Activated naive CD4-positive, alpha-beta T cell treated with anti-CD3 and anti-CD28 coated beads for 36 hours (primary cell): ENCODE measurements around the gene SPC24. TPM values are rescaled to one million over a fixed set of nuclear protein-coding genes. Genes with fewer than 3 reads are reported as not detected.
A peak's percentile ranks its signal among the peaks of the same experiment; 100 is the strongest.

Experiments
- CTCF ChIA-PET: fragments of 350-600 bp; sonication (Branson Sonifier 250); formaldehyde crosslinking; loops from one replicate; lab custom pipeline; 2021; ENCODE audit warnings: antibody characterized with exemption; lab: Charles Lee
- DNase-seq: peaks from one replicate; pipeline ENCODE4 v3.0.0-alpha.2; 2020
- H3K27ac Mint-ChIP-seq: one replicate; pipeline ENCODE4 v1.8.0; 2021; ENCODE audit warnings: mild to moderate bottlenecking, mixed read lengths
- H3K27me3 Mint-ChIP-seq: one replicate; pipeline ENCODE4 v1.8.0; 2021; ENCODE audit warnings: low read depth, mixed read lengths
- H3K36me3 Mint-ChIP-seq: one replicate; pipeline ENCODE4 v1.8.0; 2021; ENCODE audit warnings: low read depth, mixed read lengths
- H3K4me1 Mint-ChIP-seq: one replicate; pipeline ENCODE4 v1.8.0; 2021; ENCODE audit warnings: low read depth, mixed read lengths
- H3K4me3 Mint-ChIP-seq: one replicate; pipeline ENCODE4 v1.8.0; 2021; ENCODE audit warnings: mild to moderate bottlenecking, moderate library complexity, mixed read lengths
- H3K9me3 Mint-ChIP-seq: one replicate; pipeline ENCODE4 v1.8.0; 2021; ENCODE audit warnings: mixed read lengths
- intact Hi-C: fragments of 100-400 bp; cut with micrococcal nuclease; formaldehyde crosslinking; loops from one replicate; pipeline ENCODE4 v1.15.1; 2023
- total RNA-seq, 2 experiments: library from RNA; stranded (reverse); gene quantifications; one replicate each; pipeline ENCODE4 v1.2.3, GENCODE V29; 2021

Gene SPC24
- total RNA-seq = 100 to 1,000 TPM in 1 of 2 experiments, 10 to 100 TPM in 1; 94.7 to 102 TPM

GRCh38 chr19:11155373-11156120 lies at the start of gene SPC24:
TSS of gene SPC24 (minus strand) at chr19:11155782. CDS start at chr19:11155776, 6 bp downstream.
- intact Hi-C loops = loop anchor here (1.0 kb wide), 3 partner anchors 65 to 350 kb away; partner anchors contain the start of genes ODAD3, PRKCSH and ZNF653
- CTCF ChIA-PET = interaction anchor here (0.5 to 1.2 kb wide), 3 partner anchors 19 to 228 kb away, joined by 3 read pairs; no protein-coding TSS in a partner anchor
- peaks cover 20% of the 10 kb centered on the region for H3K36me3 Mint-ChIP-seq
- peaks cover 2% of the 10 kb centered on the region for H3K9me3 Mint-ChIP-seq
- peak within 1 kb of the TSS; percentile 80 for H3K4me3 Mint-ChIP-seq
- DNase-seq = peak; percentile 97
- H3K27ac Mint-ChIP-seq = peak within 1 kb of the TSS; percentile 89
- H3K4me1 Mint-ChIP-seq = peaks cover 10% of the 10 kb centered on the region
- no peaks in the 10 kb centered on the region for H3K27me3 Mint-ChIP-seq

- no peak for DNase-seq
- Mint-ChIP-seq H3K4me3 (no peak overlapping the region), H3K27me3 (no peaks in the 10 kb centered on the region), H3K36me3 (no peaks in the 10 kb centered on the region), H3K4me1 (no peaks in the 10 kb centered on the region), H3K9me3 (no peaks in the 10 kb centered on the region), H3K27ac (no peak overlapping the region)
- CTCF ChIA-PET = interaction anchor here (1.9 to 2.0 kb wide), 3 partner anchors 27 to 79 kb away, joined by 5 to 6 read pairs (median 5); no protein-coding TSS in a partner anchor
- intact Hi-C loops = loop anchor here (1.0 kb wide), 1 partner anchor 169 kb away; no protein-coding TSS in a partner anchor
These were observed 49.4 kb upstream of the SPC24 start for GRCh38 chr19:11204943-11205349.

GRCh38 chr19:11204076-11204602 lies 48.6 kb upstream of the SPC24 start:
- Mint-ChIP-seq H3K4me3 (no peak overlapping the region), H3K27me3 (no peaks in the 10 kb centered on the region), H3K4me1 (no peaks in the 10 kb centered on the region), H3K27ac (no peak overlapping the region), H3K36me3 (no peaks in the 10 kb centered on the region), H3K9me3 (no peaks in the 10 kb centered on the region)
- intact Hi-C loops = loop anchor here (1.0 kb wide), 1 partner anchor 168 kb away; no protein-coding TSS in a partner anchor
- DNase-seq = no peak
- CTCF ChIA-PET = interaction anchor here (1.1 to 2.0 kb wide), 4 partner anchors 26 to 268 kb away, joined by 3 to 6 read pairs (median 5); no protein-coding TSS in a partner anchor

- no peak overlapping the region for H3K27ac Mint-ChIP-seq
- intact Hi-C loops = loop anchor here (1.0 kb wide), 2 partner anchors 66 to 167 kb away; no protein-coding TSS in a partner anchor
- H3K27me3 Mint-ChIP-seq = no peaks in the 10 kb centered on the region
- CTCF ChIA-PET = interaction anchor here (0.5 to 2.0 kb wide), 5 partner anchors 25 to 267 kb away, joined by 3 to 6 read pairs (median 5); no protein-coding TSS in a partner anchor
- peak; percentile 43 for DNase-seq
- no peaks in the 10 kb centered on the region for H3K9me3 Mint-ChIP-seq
- H3K4me3 Mint-ChIP-seq = no peak overlapping the region
- no peaks in the 10 kb centered on the region for H3K36me3 Mint-ChIP-seq
- H3K4me1 Mint-ChIP-seq = no peaks in the 10 kb centered on the region
These were observed 47.9 kb upstream of the SPC24 start for GRCh38 chr19:11203194-11204075.

- H3K27me3 Mint-ChIP-seq = no peaks in the 10 kb centered on the region
- H3K4me1 Mint-ChIP-seq = no peaks in the 10 kb centered on the region
- intact Hi-C loops = loop anchor here (1.0 kb wide), 1 partner anchor 65 kb away; no protein-coding TSS in a partner anchor
- no peak overlapping the region for H3K4me3 Mint-ChIP-seq
- no peak for DNase-seq
- no peaks in the 10 kb centered on the region for H3K36me3 Mint-ChIP-seq
- CTCF ChIA-PET = interaction anchor here (0.5 to 2.0 kb wide), 2 partner anchors 26 to 65 kb away, joined by 3 to 6 read pairs; no protein-coding TSS in a partner anchor
- H3K27ac Mint-ChIP-seq = no peak overlapping the region
- no peaks in the 10 kb centered on the region for H3K9me3 Mint-ChIP-seq
These were observed 47.1 kb upstream of the SPC24 start for GRCh38 chr19:11202488-11203193.

- CTCF ChIA-PET = no interaction called here
- intact Hi-C loops = no loop called here
- H3K27ac Mint-ChIP-seq = no peak overlapping the region
- no peak overlapping the region for H3K4me3 Mint-ChIP-seq
- H3K36me3 Mint-ChIP-seq = no peaks in the 10 kb centered on the region
- no peak for DNase-seq
- no peaks in the 10 kb centered on the region for H3K9me3 Mint-ChIP-seq
- no peaks in the 10 kb centered on the region for H3K4me1 Mint-ChIP-seq
- H3K27me3 Mint-ChIP-seq = peaks cover 2% of the 10 kb centered on the region
These were observed 46.2 kb upstream of the SPC24 start for GRCh38 chr19:11201791-11202190.

GRCh38 chr19:11200931-11201330 lies 45.3 kb upstream of the SPC24 start:
- Mint-ChIP-seq H3K4me3 (no peak overlapping the region), H3K9me3 (no peaks in the 10 kb centered on the region), H3K27ac (no peak overlapping the region), H3K36me3 (no peaks in the 10 kb centered on the region), H3K27me3 (peaks cover 8% of the 10 kb centered on the region), H3K4me1 (peaks cover 3% of the 10 kb centered on the region)
- CTCF ChIA-PET = no interaction called here
- no peak for DNase-seq
- intact Hi-C loops = no loop called here

GRCh38 chr19:11200015-11200574 lies 44.5 kb upstream of the SPC24 start:
- no peak overlapping the region for H3K4me3 Mint-ChIP-seq
- H3K36me3 Mint-ChIP-seq = no peaks in the 10 kb centered on the region
- H3K27me3 Mint-ChIP-seq = peaks cover 12% of the 10 kb centered on the region
- no peaks in the 10 kb centered on the region for H3K9me3 Mint-ChIP-seq
- intact Hi-C loops = no loop called here
- no peak overlapping the region for H3K27ac Mint-ChIP-seq
- CTCF ChIA-PET = interaction anchor here (0.6 kb wide), 2 partner anchors 60 to 66 kb away, joined by 3 to 5 read pairs; no protein-coding TSS in a partner anchor
- no peak for DNase-seq
- H3K4me1 Mint-ChIP-seq = peaks cover 6% of the 10 kb centered on the region

GRCh38 chr19:11199517-11199916 lies 43.9 kb upstream of the SPC24 start:
- intact Hi-C loops = loop anchor here (5.0 kb wide), 2 partner anchors 43 to 262 kb away; no protein-coding TSS in a partner anchor
- Mint-ChIP-seq H3K27ac (no peak overlapping the region), H3K4me3 (no peak overlapping the region), H3K9me3 (no peaks in the 10 kb centered on the region), H3K36me3 (no peaks in the 10 kb centered on the region), H3K4me1 (peaks cover 6% of the 10 kb centered on the region), H3K27me3 (peaks cover 12% of the 10 kb centered on the region)
- no peak for DNase-seq
- CTCF ChIA-PET = no interaction called here

GRCh38 chr19:11198769-11199424 lies 43.3 kb upstream of the SPC24 start:
- H3K9me3 Mint-ChIP-seq = no peaks in the 10 kb centered on the region
- intact Hi-C loops = loop anchor here (5.0 kb wide), 2 partner anchors 43 to 262 kb away; no protein-coding TSS in a partner anchor
- H3K27me3 Mint-ChIP-seq = peaks cover 12% of the 10 kb centered on the region
- H3K27ac Mint-ChIP-seq = no peak overlapping the region
- no peaks in the 10 kb centered on the region for H3K36me3 Mint-ChIP-seq
- CTCF ChIA-PET = interaction anchor here (0.7 to 1.2 kb wide), 3 partner anchors 62 to 163 kb away, joined by 3 to 4 read pairs (median 3); no protein-coding TSS in a partner anchor
- H3K4me1 Mint-ChIP-seq = peaks cover 6% of the 10 kb centered on the region
- DNase-seq = no peak
- peak overlapping the region; percentile 60 for H3K4me3 Mint-ChIP-seq
